ENCODE results near the gene LRP11.

LRP11 gene

GRCh38 chr6:149815788-149816187 is 48.4 kb downstream of the LRP11 start:
- no peak for DNase-seq (ENCODE audit: insufficient read length, low spot score)
- FAIRE-seq, result no peak

- DNase-seq (ENCODE audit: insufficient read length, low spot score) (no peak), FAIRE-seq (no peak)
Measured at GRCh38 chr6:149813351-149813750, 50.8 kb downstream of the LRP11 start.

GRCh38 chr6:149809798-149810197 is 54.4 kb downstream of the LRP11 start:
- FAIRE-seq, result no peak
- no peak for DNase-seq (ENCODE audit: insufficient read length, low spot score)

GRCh38 chr6:149806127-149806526 is 58.0 kb downstream of the LRP11 start:
- FAIRE-seq (no peak), DNase-seq (ENCODE audit: insufficient read length, low spot score) (no peak)

- FAIRE-seq (no peak), DNase-seq (ENCODE audit: insufficient read length, low spot score) (no peak)
Measured at GRCh38 chr6:149783551-149783950, 80.6 kb downstream of the LRP11 start.

- DNase-seq (ENCODE audit: insufficient read length, low spot score), result no peak
- no peak for FAIRE-seq
Measured at GRCh38 chr6:149782337-149782736, 81.8 kb downstream of the LRP11 start.

- FAIRE-seq (no peak), DNase-seq (ENCODE audit: insufficient read length, low spot score) (no peak)
Measured at GRCh38 chr6:149781715-149782114, 82.4 kb downstream of the LRP11 start.

GRCh38 chr6:149779644-149779963 is 84.6 kb downstream of the LRP11 start:
- no peak for DNase-seq (ENCODE audit: insufficient read length, low spot score)

GRCh38 chr6:149777624-149778023 is 86.5 kb downstream of the LRP11 start:
- no peak for FAIRE-seq

More at GRCh38 chr6:149779644-149779963, 84.6 kb downstream of the LRP11 start:
- FAIRE-seq, result no peak

GRCh38 chr6:149771925-149772324 is 92.2 kb downstream of the LRP11 start:
- FAIRE-seq, result no peak
- no peak for DNase-seq (ENCODE audit: insufficient read length, low spot score)

More at GRCh38 chr6:149777624-149778023, 86.5 kb downstream of the LRP11 start:
- DNase-seq (ENCODE audit: insufficient read length, low spot score), result no peak

- DNase-seq (ENCODE audit: insufficient read length, low spot score) (no peak), FAIRE-seq (no peak)
Measured at GRCh38 chr6:149771185-149771584, 93.0 kb downstream of the LRP11 start.

GRCh38 chr6:149769676-149770075 is 94.5 kb downstream of the LRP11 start:
- no peak for FAIRE-seq
- DNase-seq (ENCODE audit: insufficient read length, low spot score), result no peak
